OCI-LY7 (cell line): ENCODE results near the gene DIAPH1. TPM values are rescaled to one million over a fixed set of nuclear protein-coding genes. Genes with fewer than 3 reads are reported as not detected.

Experiments
- BruUV-seq: library from RNA; stranded (reverse); fragments of 400-500 nt; replicated peaks from 2 replicates; lab custom pipeline; 2021; lab: Mats Ljungman, UMichigan
- CTCF ChIA-PET: fragments of 300-600 bp; sonication (Branson Sonifier 250); formaldehyde crosslinking; loops from one replicate; lab custom pipeline; 2022; ENCODE audit warnings: antibody characterized with exemption; ENCODE audit not compliant: unreplicated experiment; lab: Charles Lee
- POLR2A ChIA-PET: fragments of 300-600 bp; sonication (Branson Sonifier 250); formaldehyde crosslinking; loops from one replicate; lab custom pipeline; 2022; ENCODE audit warnings: antibody characterized with exemption; lab: Charles Lee
- DNase-seq: peaks from one replicate; pipeline ENCODE4 v3.0.0-alpha.2; 2015; ENCODE audit warnings: low spot score
- H2AFZ ChIP-seq: fragments of 200-600 bp; sonication (generic), shearing (Covaris generic); 2 replicates; pipeline ENCODE4 v1.6.1; 2014; ENCODE audit warnings: mild to moderate bottlenecking, antibody characterized with exemption, low read length, moderate library complexity
- H3K27ac ChIP-seq: fragments of 200-600 bp; sonication (generic); 2 replicates; pipeline ENCODE4 v1.5.1; 2014; ENCODE audit warnings: mixed run types, low read depth, mild to moderate bottlenecking, moderate library complexity, low read length, inconsistent platforms; ENCODE audit not compliant: poor library complexity, severe bottlenecking
- H3K36me3 ChIP-seq: fragments of 200-600 bp; sonication (generic); 2 replicates; pipeline ENCODE4 v1.6.1; 2014; ENCODE audit warnings: mild to moderate bottlenecking, antibody characterized with exemption, low read length, moderate library complexity, mixed read lengths; ENCODE audit not compliant: insufficient read depth
- H3K4me1 ChIP-seq: fragments of 200-600 bp; sonication (generic); 2 replicates; pipeline ENCODE4 v1.5.1; 2014; ENCODE audit warnings: mild to moderate bottlenecking, low read length; ENCODE audit not compliant: insufficient read depth, poor library complexity, severe bottlenecking
- H3K4me2 ChIP-seq: fragments of 200-600 bp; sonication (generic); 2 replicates; pipeline ENCODE4 v1.6.1; 2014; ENCODE audit warnings: mild to moderate bottlenecking, low read length
- H3K4me3 ChIP-seq: fragments of 200-600 bp; sonication (generic); 2 replicates; pipeline ENCODE4 v1.5.1; 2014; ENCODE audit warnings: mild to moderate bottlenecking, low read depth, low read length; ENCODE audit not compliant: poor library complexity, severe bottlenecking
- H3K79me2 ChIP-seq: fragments of 200-600 bp; sonication (generic); 2 replicates; pipeline ENCODE4 v1.6.1; 2016; ENCODE audit warnings: low read depth, mild to moderate bottlenecking, low read length, moderate library complexity, mixed read lengths; ENCODE audit not compliant: insufficient read depth
- H3K9me2 ChIP-seq: fragments of 200-600 bp; sonication (generic); 2 replicates; pipeline ENCODE4 v1.6.1; 2016; ENCODE audit warnings: mild to moderate bottlenecking, low read length, mixed read lengths; ENCODE audit not compliant: insufficient read depth
- H3K9me3 ChIP-seq: fragments of 200-600 bp; sonication (generic); 2 replicates; pipeline ENCODE4 v1.6.1; 2014; ENCODE audit warnings: mild to moderate bottlenecking, mixed run types, low read length, mixed read lengths
- H4K20me1 ChIP-seq: fragments of 200-600 bp; sonication (generic); 2 replicates; pipeline ENCODE4 v1.6.1; 2014; ENCODE audit warnings: mild to moderate bottlenecking, antibody characterized with exemption, low read length, moderate library complexity, mixed read lengths; ENCODE audit not compliant: insufficient read depth
- EZH2phosphoT487 ChIP-seq: fragments of 200-600 bp; sonication (generic); IDR thresholded peaks from 2 replicates; pipeline ENCODE4 v1.6.1; 2018; ENCODE audit warnings: low read depth, borderline replicate concordance, mild to moderate bottlenecking, mixed run types, antibody characterized with exemption, low read length, moderate library complexity, mixed read lengths
- intact Hi-C: fragments of 100-400 bp; cut with micrococcal nuclease; formaldehyde crosslinking; loops from one replicate; pipeline ENCODE4 v1.10.0; 2022; ENCODE audit not compliant: unreplicated experiment
- total RNA-seq, 2 experiments: library from RNA; depleted of rRNA in 1 of 2; stranded (reverse); fragments of >200 nt in 1 of 2; shearing (Covaris generic) in 1 of 2; gene quantifications; 2 replicates each; pipeline ENCODE4 v1.2.3, GENCODE V29; 2014 to 2022
- TF ChIP-seq, protein P1 (sequence below): fragments of 200-600 bp; sonication (generic); conservative IDR thresholded peaks from 2 replicates; pipeline ENCODE4 v1.5.1; 2014; ENCODE audit warnings: mild to moderate bottlenecking, antibody characterized with exemption, low read length, moderate library complexity, mixed read lengths

The DIAPH1 gene
- total RNA-seq, 2 experiments from 2014 or later: 78.8 to 174 TPM

- Histone ChIP-seq H3K4me2 (peak overlapping the region; percentile 94), H3K4me1 (peaks cover 100% of the 10 kb centered on the region)
- POLR2A ChIA-PET: interaction anchor here (0.7 to 17.7 kb wide), 10 partner anchors 7 to 192 kb away, joined by 4 to 328 read pairs (median 6); partner anchors contain the start of genes PCDHGC3 and TAF7
These were observed 106.3 kb downstream of the DIAPH1 start for GRCh38 chr5:141512390-141512910.

GRCh38 chr5:141511771-141512325 is 107.0 kb downstream of the DIAPH1 start:
- H3K79me2 ChIP-seq: peaks cover 15% of the 10 kb centered on the region; the same call in 1 of the 2 replicates
- intact Hi-C loops: loop anchor here (1.0 to 10.0 kb wide), 2 partner anchors 37 to 103 kb away; partner anchors contain the start of genes DIAPH1 and PCDHGC3
- H2AFZ ChIP-seq: no peak overlapping the region
- peak overlapping the region; percentile 94 for H3K4me2 ChIP-seq
- peak; percentile 26 for DNase-seq
- no peaks in the 10 kb centered on the region for H3K9me2 ChIP-seq
- POLR2A ChIA-PET: interaction anchor here (2.1 to 17.7 kb wide), 4 partner anchors 14 to 34 kb away, joined by 6 to 328 read pairs (median 14); no protein-coding TSS in a partner anchor
- H3K4me1 ChIP-seq: peaks cover 100% of the 10 kb centered on the region
- peak overlapping the region; percentile 99 for H3K27ac ChIP-seq
- no peaks in the 10 kb centered on the region for H4K20me1 ChIP-seq
- peaks cover 53% of the 10 kb centered on the region for H3K36me3 ChIP-seq
- H3K4me3 ChIP-seq: peak overlapping the region; percentile 65
- BruUV-seq: TSS peak; percentile 54
- no peaks in the 10 kb centered on the region for H3K9me3 ChIP-seq
- CTCF ChIA-PET: interaction anchor here (1.0 to 9.6 kb wide), 5 partner anchors 15 to 81 kb away, joined by 5 to 138 read pairs (median 6); partner anchors contain the start of genes PCDHGA12 and PCDHGC3
- TF ChIP-seq, protein P1, sequence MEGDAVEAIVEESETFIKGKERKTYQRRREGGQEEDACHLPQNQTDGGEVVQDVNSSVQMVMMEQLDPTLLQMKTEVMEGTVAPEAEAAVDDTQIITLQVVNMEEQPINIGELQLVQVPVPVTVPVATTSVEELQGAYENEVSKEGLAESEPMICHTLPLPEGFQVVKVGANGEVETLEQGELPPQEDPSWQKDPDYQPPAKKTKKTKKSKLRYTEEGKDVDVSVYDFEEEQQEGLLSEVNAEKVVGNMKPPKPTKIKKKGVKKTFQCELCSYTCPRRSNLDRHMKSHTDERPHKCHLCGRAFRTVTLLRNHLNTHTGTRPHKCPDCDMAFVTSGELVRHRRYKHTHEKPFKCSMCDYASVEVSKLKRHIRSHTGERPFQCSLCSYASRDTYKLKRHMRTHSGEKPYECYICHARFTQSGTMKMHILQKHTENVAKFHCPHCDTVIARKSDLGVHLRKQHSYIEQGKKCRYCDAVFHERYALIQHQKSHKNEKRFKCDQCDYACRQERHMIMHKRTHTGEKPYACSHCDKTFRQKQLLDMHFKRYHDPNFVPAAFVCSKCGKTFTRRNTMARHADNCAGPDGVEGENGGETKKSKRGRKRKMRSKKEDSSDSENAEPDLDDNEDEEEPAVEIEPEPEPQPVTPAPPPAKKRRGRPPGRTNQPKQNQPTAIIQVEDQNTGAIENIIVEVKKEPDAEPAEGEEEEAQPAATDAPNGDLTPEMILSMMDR: no peak
- TF ChIP-seq EZH2phosphoT487: no peak

More at GRCh38 chr5:141512390-141512910, 106.3 kb downstream of the DIAPH1 start:
- Histone ChIP-seq H3K9me3 (no peaks in the 10 kb centered on the region), H3K4me3 (peak overlapping the region; percentile 65), H3K9me2 (no peaks in the 10 kb centered on the region), H3K36me3 (peaks cover 59% of the 10 kb centered on the region), H4K20me1 (no peaks in the 10 kb centered on the region), H3K79me2 (peaks cover 15% of the 10 kb centered on the region; the same call in 1 of the 2 replicates), H3K27ac (peak overlapping the region; percentile 99), H2AFZ (peak overlapping the region; percentile 31; the same call in 1 of the 2 replicates)
- no peak for TF ChIP-seq EZH2phosphoT487
- TF ChIP-seq, protein P1: peak; percentile 98
- CTCF ChIA-PET: interaction anchor here (0.6 to 9.6 kb wide), 5 partner anchors 14 to 86 kb away, joined by 3 to 138 read pairs (median 6); partner anchors contain the start of genes PCDHGA12 and PCDHGC3
- intact Hi-C loops: loop anchor here (1.0 to 10.0 kb wide), 2 partner anchors 37 to 102 kb away; partner anchors contain the start of genes DIAPH1 and PCDHGC3
- DNase-seq: peak; percentile 90
- BruUV-seq: no TSS peak
